Mesendoderm (in vitro differentiated cells): ENCODE results near the gene RAB1B. TPM values are rescaled to one million over a fixed set of nuclear protein-coding genes. Genes with fewer than 3 reads are reported as not detected.

Experiments used
- DNase-seq: peaks from one replicate; pipeline ENCODE4 v3.0.0; 2013
- H2AK5ac ChIP-seq: 2 replicates; pipeline ENCODE4 v1.6.1; 2013; ENCODE audit warnings: low read length, inconsistent platforms
- H2BK120ac ChIP-seq: 2 replicates; pipeline ENCODE4 v1.6.1; 2013; ENCODE audit warnings: low read depth, mild to moderate bottlenecking, low read length, moderate library complexity, mixed read lengths
- H2BK15ac ChIP-seq: replicated peaks from 2 replicates; pipeline ENCODE4 v1.6.1; 2013; ENCODE audit warnings: low read depth, mild to moderate bottlenecking, moderate library complexity
- H2BK5ac ChIP-seq: 2 replicates; pipeline ENCODE4 v1.6.1; 2013; ENCODE audit warnings: low read length, inconsistent platforms
- H3K18ac ChIP-seq: 2 replicates; pipeline ENCODE4 v1.6.1; 2013; ENCODE audit warnings: mild to moderate bottlenecking, low read length, mixed read lengths
- H3K23ac ChIP-seq: one replicate; pipeline ENCODE4 v1.6.1; 2013; ENCODE audit warnings: low read length
- H3K27ac ChIP-seq: 2 replicates; pipeline ENCODE4 v1.5.1; 2013; ENCODE audit warnings: low read depth, mild to moderate bottlenecking, inconsistent platforms, low read length, moderate library complexity
- H3K27me3 ChIP-seq: 2 replicates; pipeline ENCODE4 v1.6.1; 2013; ENCODE audit warnings: low read length, control low read depth, mild to moderate bottlenecking, inconsistent platforms; ENCODE audit not compliant: insufficient read depth, poor library complexity
- H3K36me3 ChIP-seq: 2 replicates; pipeline ENCODE4 v1.6.1; 2013; ENCODE audit warnings: low read length, inconsistent platforms; ENCODE audit not compliant: control insufficient read depth, insufficient read depth
- H3K4ac ChIP-seq: one replicate; pipeline ENCODE4 v1.6.1; 2013; ENCODE audit warnings: low read depth, mild to moderate bottlenecking, low read length, moderate library complexity
- H3K4me1 ChIP-seq: 2 replicates; pipeline ENCODE4 v1.6.1; 2013; ENCODE audit warnings: low read depth, low read length, inconsistent platforms; ENCODE audit not compliant: control insufficient read depth
- H3K4me2 ChIP-seq: 2 replicates; pipeline ENCODE4 v1.6.1; 2013; ENCODE audit warnings: low read length
- H3K4me3 ChIP-seq: 2 replicates; pipeline ENCODE4 v1.5.1; 2013; ENCODE audit warnings: mild to moderate bottlenecking, low read length
- H3K56ac ChIP-seq: one replicate; pipeline ENCODE4 v1.6.1; 2013; ENCODE audit warnings: low read length
- H3K79me1 ChIP-seq: 2 replicates; pipeline ENCODE4 v1.6.1; 2013; ENCODE audit warnings: low read length, inconsistent platforms
- H3K79me2 ChIP-seq: 2 replicates; pipeline ENCODE4 v1.6.1; 2013; ENCODE audit warnings: mild to moderate bottlenecking, low read length; ENCODE audit not compliant: control insufficient read depth, insufficient read depth
- H3K9ac ChIP-seq: 2 replicates; pipeline ENCODE4 v1.6.1; 2013; ENCODE audit warnings: low read length, inconsistent platforms
- H4K5ac ChIP-seq: one replicate; pipeline ENCODE4 v1.6.1; 2013; ENCODE audit warnings: low read length
- H4K8ac ChIP-seq: one replicate; pipeline ENCODE4 v1.6.1; 2013; ENCODE audit warnings: low read depth, mild to moderate bottlenecking, control low read depth, low read length, moderate library complexity
- WGBS: extraction: QIAGEN DNeasy Blood & Tissue Kit; methylation state at CpG from one replicate; pipeline ENCODE4 v1.1.7; 2013; ENCODE audit warnings: low lambda C conversion rate, missing lambda C conversion rate; ENCODE audit not compliant: insufficient coverage; ENCODE audit errors: extremely low coverage; 5-methylcytosine and 5-hydroxymethylcytosine counted together
- polyA plus RNA-seq, 2 experiments: library from polyadenylated mRNA; stranded (reverse); fragments of 200-250 nt; gene quantifications; one replicate each; pipeline ENCODE4 v1.2.3, GENCODE V29; 2013

The RAB1B gene
- polyA plus RNA-seq (2013, experiment 1 of 2): 110 TPM
- polyA plus RNA-seq (2013, experiment 2 of 2): 109 TPM

DNA sequence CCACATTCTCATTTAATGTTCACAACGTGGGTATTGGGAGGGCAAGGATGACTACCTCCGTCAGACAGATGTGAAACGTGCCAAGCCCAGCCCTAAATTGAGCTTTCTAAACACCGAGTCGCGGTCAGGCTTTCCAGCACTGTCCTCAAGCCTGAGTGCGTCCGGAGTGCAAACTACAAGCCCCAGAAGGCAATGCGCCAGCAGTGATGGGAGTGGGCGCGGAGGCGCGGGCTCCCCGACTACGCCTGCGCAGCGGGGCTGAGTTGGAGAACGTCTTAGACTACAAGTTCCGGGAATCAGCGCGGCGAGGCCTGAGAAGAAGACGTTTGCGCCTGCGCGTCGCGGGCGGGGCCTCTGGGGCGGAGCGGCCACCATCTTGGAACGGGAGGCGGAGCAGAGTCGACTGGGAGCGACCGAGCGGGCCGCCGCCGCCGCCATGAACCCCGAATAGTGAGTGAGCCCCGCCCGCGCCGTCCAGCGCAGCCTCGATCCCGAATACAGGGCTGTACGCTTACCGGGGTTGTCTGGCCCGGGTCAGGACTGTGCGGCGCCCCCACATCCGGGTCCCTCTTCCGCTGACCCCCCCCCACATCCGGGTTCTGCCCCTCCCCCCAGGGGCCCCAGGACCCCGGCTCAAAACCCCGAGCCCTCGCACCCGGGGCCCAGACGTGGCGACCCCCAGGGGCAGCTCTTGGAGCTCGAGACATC, at the start of gene RAB1B:
Gene RAB1B, plus strand, starts transcription at position 396 of the 708 bp plus-strand sequence. Its CDS starts 41 bp downstream, at position 437.
- WGBS: no CpG with 5 or more reads among the region's 64 CpGs
- Histone ChIP-seq H4K8ac (no peak within 1 kb of the TSS), H3K56ac (peak within 1 kb of the TSS; percentile 97), H3K27me3 (no peaks in the 10 kb centered on the region), H3K4me1 (no peaks in the 10 kb centered on the region), H3K36me3 (peaks cover 11% of the 10 kb centered on the region), H4K5ac (no peak within 1 kb of the TSS), H3K79me1 (peaks cover 6% of the 10 kb centered on the region), H3K4me3 (peak within 1 kb of the TSS; percentile 74), H3K23ac (no peak within 1 kb of the TSS), H3K9ac (peak within 1 kb of the TSS; percentile 89), H3K27ac (peak within 1 kb of the TSS; percentile 85), H3K79me2 (peaks cover 6% of the 10 kb centered on the region), H3K18ac (peak within 1 kb of the TSS; percentile 92), H2AK5ac (no peak within 1 kb of the TSS), H3K4ac (peak within 1 kb of the TSS; percentile 87), H2BK120ac (peak within 1 kb of the TSS; percentile 31), H2BK15ac (no peak within 1 kb of the TSS), H3K4me2 (peak within 1 kb of the TSS; percentile 96), H2BK5ac (peak within 1 kb of the TSS; percentile 43)
- peak; percentile 100 for DNase-seq

GRCh38 chr11:66218846-66219620, 49.4 kb upstream of the RAB1B start:
- H2AK5ac ChIP-seq: no peak overlapping the region
- H3K4ac ChIP-seq: no peak overlapping the region
- no peak overlapping the region for H4K8ac ChIP-seq
- H3K18ac ChIP-seq: no peak overlapping the region
- H2BK5ac ChIP-seq: no peak overlapping the region
- H3K36me3 ChIP-seq: peaks cover 13% of the 10 kb centered on the region
- WGBS: no CpG with 5 or more reads among the region's 18 CpGs
- H2BK120ac ChIP-seq: no peak overlapping the region
- no peak overlapping the region for H2BK15ac ChIP-seq
- H3K9ac ChIP-seq: no peak overlapping the region
- no peak overlapping the region for H3K56ac ChIP-seq
- no peaks in the 10 kb centered on the region for H3K27me3 ChIP-seq
- DNase-seq: no peak
- H3K4me2 ChIP-seq: no peak overlapping the region
- no peak overlapping the region for H3K23ac ChIP-seq
- no peak overlapping the region for H3K27ac ChIP-seq
- no peaks in the 10 kb centered on the region for H3K79me2 ChIP-seq
- no peak overlapping the region for H3K4me3 ChIP-seq
- no peaks in the 10 kb centered on the region for H3K4me1 ChIP-seq
- no peak overlapping the region for H4K5ac ChIP-seq
- H3K79me1 ChIP-seq: no peaks in the 10 kb centered on the region

DNA sequence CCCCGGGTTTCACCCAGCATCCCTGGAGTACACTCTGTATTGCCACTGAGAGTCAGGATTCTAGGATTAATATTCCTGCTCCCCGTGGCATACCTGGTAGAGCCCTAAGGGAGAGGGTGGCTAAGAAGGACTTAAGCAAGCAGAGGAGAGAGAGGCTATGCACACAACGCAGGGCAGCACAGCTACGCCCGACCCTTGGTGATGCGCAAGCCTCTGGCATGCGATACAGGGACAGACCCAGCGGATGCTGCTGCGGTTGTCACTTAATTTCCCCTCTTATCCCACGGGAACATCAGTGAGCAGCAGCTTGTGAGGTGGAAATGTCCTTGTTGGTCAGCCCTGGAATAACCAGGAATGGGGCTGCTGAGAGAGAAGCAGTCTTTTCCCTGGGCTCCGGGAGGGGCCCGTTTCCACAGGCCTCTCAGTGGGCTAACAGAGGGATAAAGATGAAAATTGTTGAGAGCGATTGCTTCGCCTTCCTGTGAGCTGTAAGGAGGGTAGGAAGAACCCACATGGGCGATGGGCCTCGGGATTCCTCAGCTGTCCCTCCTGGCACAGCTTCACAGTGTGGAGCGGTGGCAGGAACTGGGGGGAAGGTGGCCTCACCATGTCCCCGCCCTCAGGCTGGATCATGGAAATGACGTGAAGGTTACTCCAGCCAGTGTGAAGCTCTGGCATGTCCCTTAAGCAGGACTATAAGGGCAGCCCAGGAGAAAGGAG, 48.4 kb upstream of the RAB1B start:
- H2BK15ac ChIP-seq: no peak overlapping the region
- no peaks in the 10 kb centered on the region for H3K79me1 ChIP-seq
- no peaks in the 10 kb centered on the region for H3K27me3 ChIP-seq
- H3K27ac ChIP-seq: no peak overlapping the region
- H3K4me1 ChIP-seq: no peaks in the 10 kb centered on the region
- no peak for DNase-seq
- H4K5ac ChIP-seq: no peak overlapping the region
- no peak overlapping the region for H3K9ac ChIP-seq
- no CpG with 5 or more reads among the region's 19 CpGs for WGBS
- no peak overlapping the region for H2BK5ac ChIP-seq
- H3K4me3 ChIP-seq: no peak overlapping the region
- H3K56ac ChIP-seq: no peak overlapping the region
- no peak overlapping the region for H3K4ac ChIP-seq
- H3K79me2 ChIP-seq: no peaks in the 10 kb centered on the region
- no peak overlapping the region for H2BK120ac ChIP-seq
- H3K23ac ChIP-seq: no peak overlapping the region
- peaks cover 17% of the 10 kb centered on the region for H3K36me3 ChIP-seq
- H2AK5ac ChIP-seq: no peak overlapping the region
- no peak overlapping the region for H3K4me2 ChIP-seq
- H4K8ac ChIP-seq: no peak overlapping the region
- H3K18ac ChIP-seq: no peak overlapping the region

DNA sequence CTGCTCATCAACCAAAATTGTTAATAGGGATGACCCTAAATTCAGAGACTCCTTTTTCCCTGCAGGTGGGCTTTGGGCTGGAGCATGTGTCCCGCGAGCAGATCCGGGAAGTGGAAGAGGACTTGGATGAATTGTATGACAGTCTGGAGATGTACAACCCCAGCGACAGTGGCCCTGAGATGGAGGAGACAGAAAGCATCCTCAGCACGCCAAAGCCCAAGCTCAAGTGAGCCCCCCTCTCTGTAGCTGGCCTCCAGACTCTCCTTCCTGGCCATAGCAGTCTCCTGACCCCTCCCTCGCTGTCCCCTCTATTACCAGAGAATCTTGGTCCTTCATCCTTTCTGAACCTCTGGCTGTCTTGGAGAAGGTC, 47.9 kb upstream of the RAB1B start:
- no peak for DNase-seq
- no peak overlapping the region for H3K18ac ChIP-seq
- no peaks in the 10 kb centered on the region for H3K27me3 ChIP-seq
- H3K27ac ChIP-seq: no peak overlapping the region
- H3K4me3 ChIP-seq: no peak overlapping the region
- no peak overlapping the region for H2BK5ac ChIP-seq
- H2BK120ac ChIP-seq: no peak overlapping the region
- H4K8ac ChIP-seq: no peak overlapping the region
- peaks cover 17% of the 10 kb centered on the region for H3K36me3 ChIP-seq
- no peaks in the 10 kb centered on the region for H3K4me1 ChIP-seq
- no peaks in the 10 kb centered on the region for H3K79me1 ChIP-seq
- H3K9ac ChIP-seq: no peak overlapping the region
- no peak overlapping the region for H2BK15ac ChIP-seq
- no peak overlapping the region for H4K5ac ChIP-seq
- no CpG with 5 or more reads among the region's 6 CpGs for WGBS
- H3K56ac ChIP-seq: no peak overlapping the region
- H3K23ac ChIP-seq: no peak overlapping the region
- no peak overlapping the region for H3K4me2 ChIP-seq
- no peak overlapping the region for H2AK5ac ChIP-seq
- no peak overlapping the region for H3K4ac ChIP-seq
- no peaks in the 10 kb centered on the region for H3K79me2 ChIP-seq

- no peaks in the 10 kb centered on the region for H3K27me3 ChIP-seq
- H3K9ac ChIP-seq: no peak overlapping the region
- H3K4ac ChIP-seq: no peak overlapping the region
- H3K79me2 ChIP-seq: no peaks in the 10 kb centered on the region
- H3K18ac ChIP-seq: no peak overlapping the region
- no peak overlapping the region for H2BK15ac ChIP-seq
- no peak overlapping the region for H4K5ac ChIP-seq
- DNase-seq: no peak
- no peak overlapping the region for H3K56ac ChIP-seq
- no peak overlapping the region for H3K4me2 ChIP-seq
- H3K27ac ChIP-seq: no peak overlapping the region
- H3K36me3 ChIP-seq: peaks cover 17% of the 10 kb centered on the region
- no peak overlapping the region for H2AK5ac ChIP-seq
- no peaks in the 10 kb centered on the region for H3K4me1 ChIP-seq
- H2BK5ac ChIP-seq: no peak overlapping the region
- H3K79me1 ChIP-seq: no peaks in the 10 kb centered on the region
- WGBS: no CpG with 5 or more reads among the region's 13 CpGs
- no peak overlapping the region for H2BK120ac ChIP-seq
- H4K8ac ChIP-seq: no peak overlapping the region
- H3K4me3 ChIP-seq: no peak overlapping the region
- no peak overlapping the region for H3K23ac ChIP-seq
These were observed 47.4 kb upstream of the RAB1B start for GRCh38 chr11:66221012-66221411.
